ENCODE data around the gene RTN3. TPM values are rescaled to one million over a fixed set of nuclear protein-coding genes. Genes with fewer than 3 reads are reported as not detected.

Gene RTN3
- total RNA-seq (2022; extraction: Qiagen RNA extraction) = 98.8 to 119 TPM (median 101 TPM) in 5 replicates

GRCh38 chr11:63681321-63682065, at the start of gene RTN3:
Gene RTN3, plus strand, starts transcription at chr11:63681500. Its CDS starts 137 bp downstream, at chr11:63681637.

GRCh38 chr11:63671322-63672155, 9.8 kb upstream of the RTN3 start, which contains the start of gene ATL3:
Gene ATL3, minus strand, starts transcription at chr11:63671376. Its CDS starts 41 bp downstream, at chr11:63671335.

GRCh38 chr11:63768237-63769041, 87.1 kb downstream of the RTN3 start, which contains the start of gene ZFTA:
Gene ZFTA, minus strand, starts transcription at chr11:63768775. Its CDS starts 153 bp downstream, at chr11:63768622.

Other genes with a start within 250 kb of the RTN3 start
- 0.05 to 0.06 TPM in 2 of 5 replicates, not detected in the others for gene PLAAT5, start 190.3 kb upstream of the RTN3 start, total RNA-seq (2022; extraction: Qiagen RNA extraction)
- gene LGALS12, start 175.4 kb upstream of the RTN3 start, total RNA-seq (2022; extraction: Qiagen RNA extraction) = not detected in 5 replicates
- 1.3 to 2.6 TPM (median 2.0 TPM) in 5 replicates for gene PLAAT4, start 144.7 kb upstream of the RTN3 start, total RNA-seq (2022; extraction: Qiagen RNA extraction)
- 0.18 to 0.60 TPM (median 0.46 TPM) in 5 replicates for gene PLAAT2, start 118.1 kb upstream of the RTN3 start, total RNA-seq (2022; extraction: Qiagen RNA extraction)
- 43.3 to 62.2 TPM (median 54.1 TPM) in 5 replicates for gene PLAAT3, start 67.1 kb upstream of the RTN3 start, total RNA-seq (2022; extraction: Qiagen RNA extraction)
- 27.3 to 33.2 TPM (median 30.8 TPM) in 5 replicates for gene ATL3, start 10.1 kb upstream of the RTN3 start, total RNA-seq (2022; extraction: Qiagen RNA extraction)
- 5.0 to 7.7 TPM (median 6.4 TPM) in 5 replicates for gene ZFTA, start 87.3 kb downstream of the RTN3 start, total RNA-seq (2022; extraction: Qiagen RNA extraction)
- gene SPINDOC, start 132.0 kb downstream of the RTN3 start, total RNA-seq (2022; extraction: Qiagen RNA extraction) = 35.4 to 55.5 TPM (median 53.5 TPM) in 5 replicates
- 23.0 to 26.1 TPM (median 24.6 TPM) in 5 replicates for gene MARK2, start 157.6 kb downstream of the RTN3 start, total RNA-seq (2022; extraction: Qiagen RNA extraction)
- gene RCOR2, start 235.7 kb downstream of the RTN3 start, total RNA-seq (2022; extraction: Qiagen RNA extraction) = 0.87 to 1.3 TPM (median 1.1 TPM) in 5 replicates